ENCODE measurements around the gene IDI1. TPM values are rescaled to one million over a fixed set of nuclear protein-coding genes. Genes with fewer than 3 reads are reported as not detected.

IDI1 gene
- total RNA-seq, 1 experiment from 2014 or later = 47.2 TPM

- TF ChIP-seq, protein P1, sequence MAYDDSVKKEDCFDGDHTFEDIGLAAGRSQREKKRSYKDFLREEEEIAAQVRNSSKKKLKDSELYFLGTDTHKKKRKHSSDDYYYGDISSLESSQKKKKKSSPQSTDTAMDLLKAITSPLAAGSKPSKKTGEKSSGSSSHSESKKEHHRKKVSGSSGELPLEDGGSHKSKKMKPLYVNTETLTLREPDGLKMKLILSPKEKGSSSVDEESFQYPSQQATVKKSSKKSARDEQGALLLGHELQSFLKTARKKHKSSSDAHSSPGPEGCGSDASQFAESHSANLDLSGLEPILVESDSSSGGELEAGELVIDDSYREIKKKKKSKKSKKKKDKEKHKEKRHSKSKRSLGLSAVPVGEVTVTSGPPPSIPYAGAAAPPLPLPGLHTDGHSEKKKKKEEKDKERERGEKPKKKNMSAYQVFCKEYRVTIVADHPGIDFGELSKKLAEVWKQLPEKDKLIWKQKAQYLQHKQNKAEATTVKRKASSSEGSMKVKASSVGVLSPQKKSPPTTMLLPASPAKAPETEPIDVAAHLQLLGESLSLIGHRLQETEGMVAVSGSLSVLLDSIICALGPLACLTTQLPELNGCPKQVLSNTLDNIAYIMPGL (CRISPR knock-in tag; IDR thresholded peaks at IDR 0.05) = peak; percentile 89; the same call in 1 of the 2 replicates
- TF ChIP-seq, protein P2, sequence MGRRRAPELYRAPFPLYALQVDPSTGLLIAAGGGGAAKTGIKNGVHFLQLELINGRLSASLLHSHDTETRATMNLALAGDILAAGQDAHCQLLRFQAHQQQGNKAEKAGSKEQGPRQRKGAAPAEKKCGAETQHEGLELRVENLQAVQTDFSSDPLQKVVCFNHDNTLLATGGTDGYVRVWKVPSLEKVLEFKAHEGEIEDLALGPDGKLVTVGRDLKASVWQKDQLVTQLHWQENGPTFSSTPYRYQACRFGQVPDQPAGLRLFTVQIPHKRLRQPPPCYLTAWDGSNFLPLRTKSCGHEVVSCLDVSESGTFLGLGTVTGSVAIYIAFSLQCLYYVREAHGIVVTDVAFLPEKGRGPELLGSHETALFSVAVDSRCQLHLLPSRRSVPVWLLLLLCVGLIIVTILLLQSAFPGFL (CRISPR knock-in tag; IDR thresholded peaks at IDR 0.05; ENCODE audit: borderline replicate concordance) = no peak
- TF ChIP-seq NFE2L1 (CRISPR knock-in tag; IDR thresholded peaks at IDR 0.05) (no peak), ZNF121 (CRISPR knock-in tag; IDR thresholded peaks at IDR 0.05) (no peak), ZNF317 (CRISPR knock-in tag; IDR thresholded peaks at IDR 0.05; ENCODE audit: borderline replicate concordance, low read depth) (no peak), TEAD4 (CRISPR knock-in tag; IDR thresholded peaks at IDR 0.05) (0 out of 2 replicates have a peak, but pooled peaks have one; percentile 4), USF1 (CRISPR knock-in tag; IDR thresholded peaks at IDR 0.05) (peak; percentile 32; the same call in 1 of the 2 replicates), TEAD1 (CRISPR knock-in tag; IDR thresholded peaks at IDR 0.05) (no peak), FOXJ3 (CRISPR knock-in tag; IDR thresholded peaks at IDR 0.05; ENCODE audit: borderline replicate concordance) (no peak), PRDM15 (CRISPR knock-in tag; IDR thresholded peaks at IDR 0.05) (no peak), SMAD4 (CRISPR knock-in tag; IDR thresholded peaks at IDR 0.05) (no peak), CREM (CRISPR knock-in tag; IDR thresholded peaks at IDR 0.05) (peak; percentile 50; the same call in 1 of the 2 replicates), ZNF232 (CRISPR knock-in tag; IDR thresholded peaks at IDR 0.05) (peak; percentile 69; the same call in 1 of the 2 replicates), FOXP1 (CRISPR knock-in tag; IDR thresholded peaks at IDR 0.05; ENCODE audit: borderline replicate concordance) (peak; percentile 89; the same call in 1 of the 2 replicates), SMAD3 (CRISPR knock-in tag; IDR thresholded peaks at IDR 0.05; ENCODE audit: borderline replicate concordance) (peak; percentile 56; the same call in 1 of the 2 replicates), ZNF219 (CRISPR knock-in tag; IDR thresholded peaks at IDR 0.05; ENCODE audit: borderline replicate concordance) (no peak), HMGA2 (CRISPR knock-in tag; IDR thresholded peaks at IDR 0.05) (no peak), TCF7 (CRISPR knock-in tag; IDR thresholded peaks at IDR 0.05; ENCODE audit: low read depth) (peak; percentile 16; the same call in 1 of the 2 replicates), ZNF396 (CRISPR knock-in tag; IDR thresholded peaks at IDR 0.05; ENCODE audit: borderline replicate concordance) (no peak)
- TF ChIP-seq, protein P3, sequence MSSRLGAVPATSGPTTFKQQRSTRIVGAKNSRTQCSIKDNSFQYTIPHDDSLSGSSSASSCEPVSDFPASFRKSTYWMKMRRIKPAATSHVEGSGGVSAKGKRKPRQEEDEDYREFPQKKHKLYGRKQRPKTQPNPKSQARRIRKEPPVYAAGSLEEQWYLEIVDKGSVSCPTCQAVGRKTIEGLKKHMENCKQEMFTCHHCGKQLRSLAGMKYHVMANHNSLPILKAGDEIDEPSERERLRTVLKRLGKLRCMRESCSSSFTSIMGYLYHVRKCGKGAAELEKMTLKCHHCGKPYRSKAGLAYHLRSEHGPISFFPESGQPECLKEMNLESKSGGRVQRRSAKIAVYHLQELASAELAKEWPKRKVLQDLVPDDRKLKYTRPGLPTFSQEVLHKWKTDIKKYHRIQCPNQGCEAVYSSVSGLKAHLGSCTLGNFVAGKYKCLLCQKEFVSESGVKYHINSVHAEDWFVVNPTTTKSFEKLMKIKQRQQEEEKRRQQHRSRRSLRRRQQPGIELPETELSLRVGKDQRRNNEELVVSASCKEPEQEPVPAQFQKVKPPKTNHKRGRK (CRISPR knock-in tag; IDR thresholded peaks at IDR 0.05; ENCODE audit: borderline replicate concordance) = no peak
- TF ChIP-seq, protein P4, sequence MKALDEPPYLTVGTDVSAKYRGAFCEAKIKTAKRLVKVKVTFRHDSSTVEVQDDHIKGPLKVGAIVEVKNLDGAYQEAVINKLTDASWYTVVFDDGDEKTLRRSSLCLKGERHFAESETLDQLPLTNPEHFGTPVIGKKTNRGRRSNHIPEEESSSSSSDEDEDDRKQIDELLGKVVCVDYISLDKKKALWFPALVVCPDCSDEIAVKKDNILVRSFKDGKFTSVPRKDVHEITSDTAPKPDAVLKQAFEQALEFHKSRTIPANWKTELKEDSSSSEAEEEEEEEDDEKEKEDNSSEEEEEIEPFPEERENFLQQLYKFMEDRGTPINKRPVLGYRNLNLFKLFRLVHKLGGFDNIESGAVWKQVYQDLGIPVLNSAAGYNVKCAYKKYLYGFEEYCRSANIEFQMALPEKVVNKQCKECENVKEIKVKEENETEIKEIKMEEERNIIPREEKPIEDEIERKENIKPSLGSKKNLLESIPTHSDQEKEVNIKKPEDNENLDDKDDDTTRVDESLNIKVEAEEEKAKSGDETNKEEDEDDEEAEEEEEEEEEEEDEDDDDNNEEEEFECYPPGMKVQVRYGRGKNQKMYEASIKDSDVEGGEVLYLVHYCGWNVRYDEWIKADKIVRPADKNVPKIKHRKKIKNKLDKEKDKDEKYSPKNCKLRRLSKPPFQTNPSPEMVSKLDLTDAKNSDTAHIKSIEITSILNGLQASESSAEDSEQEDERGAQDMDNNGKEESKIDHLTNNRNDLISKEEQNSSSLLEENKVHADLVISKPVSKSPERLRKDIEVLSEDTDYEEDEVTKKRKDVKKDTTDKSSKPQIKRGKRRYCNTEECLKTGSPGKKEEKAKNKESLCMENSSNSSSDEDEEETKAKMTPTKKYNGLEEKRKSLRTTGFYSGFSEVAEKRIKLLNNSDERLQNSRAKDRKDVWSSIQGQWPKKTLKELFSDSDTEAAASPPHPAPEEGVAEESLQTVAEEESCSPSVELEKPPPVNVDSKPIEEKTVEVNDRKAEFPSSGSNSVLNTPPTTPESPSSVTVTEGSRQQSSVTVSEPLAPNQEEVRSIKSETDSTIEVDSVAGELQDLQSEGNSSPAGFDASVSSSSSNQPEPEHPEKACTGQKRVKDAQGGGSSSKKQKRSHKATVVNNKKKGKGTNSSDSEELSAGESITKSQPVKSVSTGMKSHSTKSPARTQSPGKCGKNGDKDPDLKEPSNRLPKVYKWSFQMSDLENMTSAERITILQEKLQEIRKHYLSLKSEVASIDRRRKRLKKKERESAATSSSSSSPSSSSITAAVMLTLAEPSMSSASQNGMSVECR (CRISPR knock-in tag; IDR thresholded peaks at IDR 0.05; ENCODE audit: borderline replicate concordance) = no peak
- TF ChIP-seq, protein P5, sequence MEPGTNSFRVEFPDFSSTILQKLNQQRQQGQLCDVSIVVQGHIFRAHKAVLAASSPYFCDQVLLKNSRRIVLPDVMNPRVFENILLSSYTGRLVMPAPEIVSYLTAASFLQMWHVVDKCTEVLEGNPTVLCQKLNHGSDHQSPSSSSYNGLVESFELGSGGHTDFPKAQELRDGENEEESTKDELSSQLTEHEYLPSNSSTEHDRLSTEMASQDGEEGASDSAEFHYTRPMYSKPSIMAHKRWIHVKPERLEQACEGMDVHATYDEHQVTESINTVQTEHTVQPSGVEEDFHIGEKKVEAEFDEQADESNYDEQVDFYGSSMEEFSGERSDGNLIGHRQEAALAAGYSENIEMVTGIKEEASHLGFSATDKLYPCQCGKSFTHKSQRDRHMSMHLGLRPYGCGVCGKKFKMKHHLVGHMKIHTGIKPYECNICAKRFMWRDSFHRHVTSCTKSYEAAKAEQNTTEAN (CRISPR knock-in tag; IDR thresholded peaks at IDR 0.05) = peak; percentile 68; the same call in 1 of the 2 replicates
- TF ChIP-seq, protein P6, sequence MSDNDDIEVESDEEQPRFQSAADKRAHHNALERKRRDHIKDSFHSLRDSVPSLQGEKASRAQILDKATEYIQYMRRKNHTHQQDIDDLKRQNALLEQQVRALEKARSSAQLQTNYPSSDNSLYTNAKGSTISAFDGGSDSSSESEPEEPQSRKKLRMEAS (CRISPR knock-in tag; IDR thresholded peaks at IDR 0.05) = peak; percentile 68
These were observed 7.6 kb upstream of the IDI1 start, which contains the start of gene WDR37 (continued) for GRCh38 chr10:1056326-1057105.
